HepG2 (cell line): ENCODE results near the gene SLC28A1. TPM values are rescaled to one million over a fixed set of nuclear protein-coding genes. Genes with fewer than 3 reads are reported as not detected.

Experiments used
- ATAC-seq: fragments of 200-7000 bp; cut with Tn5 transposase; 3 replicates; pipeline ENCODE4 v1.9.1; 2020; ENCODE audit warnings: mild to moderate bottlenecking, moderate library complexity
- BruUV-seq: library from RNA; stranded (reverse); fragments of 400-500 nt; replicated peaks from 2 replicates; lab custom pipeline; 2021; lab: Mats Ljungman, UMichigan
- CTCF ChIA-PET: fragments of 300-600 bp; formaldehyde crosslinking; extraction: SDS; loops from one replicate; lab custom pipeline; 2021; ENCODE audit warnings: low total read pairs, inconsistent platforms, low intra/inter-chr PET ratio; lab: Yijun Ruan, JAX
- POLR2A ChIA-PET: fragments of 350-600 bp; sonication (Branson Sonifier 250); formaldehyde crosslinking; loops from one replicate; lab custom pipeline; 2020; ENCODE audit warnings: antibody characterized with exemption, inconsistent platforms; lab: Yijun Ruan, JAX
- DNase-seq: peaks from one replicate; pipeline ENCODE4 v3.0.0-alpha.2; 2015; ENCODE audit warnings: low spot score
- FAIRE-seq: peaks from 3 replicates; lab custom pipeline; 2011; peaks lifted over from hg19 to GRCh38; lab: Jason Lieb, UNC
- H2AFZ ChIP-seq: one replicate; pipeline ENCODE4 v1.6.1; 2011; ENCODE audit warnings: low read length, inconsistent platforms
- H3K27ac ChIP-seq: fragments of 300-600 bp; 3 replicates; pipeline ENCODE4 v1.8.0; 2011; ENCODE audit warnings: mixed run types, mild to moderate bottlenecking, mixed read lengths, low read length, inconsistent platforms; ENCODE audit not compliant: insufficient read depth; ENCODE audit errors: extremely low read length
- H3K27me3 ChIP-seq, 2 experiments: fragments of 200-600 bp in 1 of 2; 2 replicates in 1 of 2; 3 replicates in 1 of 2; pipeline versions ENCODE4 v1.6.0 to v1.8.0; 2011; ENCODE audit warnings: low read length in 2 of 2, mild to moderate bottlenecking in 2 of 2, moderate library complexity in 2 of 2, inconsistent platforms in 1 of 2; ENCODE audit not compliant: insufficient read depth in 2 of 2, control insufficient read depth in 1 of 2
- H3K36me3 ChIP-seq, 2 experiments: fragments of 200-600 bp in 1 of 2; replicated peaks in 1 of 2; 2 replicates in 1 of 2; 3 replicates in 1 of 2; pipeline versions ENCODE4 v1.5.1 to v1.8.0; 2011; ENCODE audit warnings: low read length in 2 of 2, inconsistent platforms in 1 of 2; ENCODE audit not compliant: insufficient read depth in 2 of 2, control insufficient read depth in 1 of 2
- H3K4me1 ChIP-seq: 2 replicates; pipeline ENCODE4 v1.5.1; 2012; ENCODE audit warnings: low read length, inconsistent platforms; ENCODE audit not compliant: insufficient read depth
- H3K4me2 ChIP-seq: 2 replicates; pipeline ENCODE4 v1.6.0; 2011; ENCODE audit warnings: low read depth, low read length, inconsistent platforms
- H3K4me3 ChIP-seq, 3 experiments: fragments of 200-600 bp in 1 of 3; sonication (generic), shearing (Covaris generic) in 1 of 3; replicated peaks in 1 of 3; 2 replicates each; pipeline ENCODE4 v1.5.1; 2011 to 2016; ENCODE audit warnings: low read length in 3 of 3, inconsistent platforms in 2 of 3, low read depth in 2 of 3, mild to moderate bottlenecking in 2 of 3, control low read depth in 1 of 3, mixed read lengths in 1 of 3; ENCODE audit not compliant: insufficient read depth in 1 of 3
- H3K79me2 ChIP-seq: one replicate; pipeline ENCODE4 v1.6.1; 2011; ENCODE audit warnings: low read length, inconsistent platforms; ENCODE audit not compliant: insufficient read depth
- H3K9ac ChIP-seq: 2 replicates; pipeline ENCODE4 v1.6.0; 2011; ENCODE audit warnings: mild to moderate bottlenecking, low read depth, low read length, inconsistent platforms; ENCODE audit not compliant: insufficient read depth
- H3K9me3 ChIP-seq: 2 replicates; pipeline ENCODE4 v1.5.1; 2012; ENCODE audit warnings: mild to moderate bottlenecking, low read length
- H4K20me1 ChIP-seq: 2 replicates; pipeline ENCODE4 v1.6.0; 2011; ENCODE audit warnings: inconsistent platforms, mild to moderate bottlenecking, low read length, moderate library complexity; ENCODE audit not compliant: insufficient read depth
- FOXC1 ChIP-seq: sonication (generic); formaldehyde crosslinking; IDR thresholded peaks from 2 replicates; pipeline ENCODE4 v1.8.0; 2022; ENCODE audit warnings: mild to moderate bottlenecking, missing genetic modification reagents, borderline replicate concordance
- MTF2 ChIP-seq: sonication (generic); formaldehyde crosslinking; IDR thresholded peaks from 2 replicates; pipeline ENCODE4 v1.5.0; 2020; ENCODE audit warnings: missing genetic modification reagents, borderline replicate concordance
- SOX13 ChIP-seq, 3 experiments: fragments of 450-650 bp in 1 of 3; sonication (generic) in 1 of 3; formaldehyde crosslinking in 1 of 3; IDR thresholded peaks in 2 of 3; conservative IDR thresholded peaks in 1 of 3; 2 replicates each; pipeline versions ENCODE4 v1.5.0 to v1.6.1; 2016 to 2020; ENCODE audit warnings: antibody characterized with exemption in 1 of 3, mild to moderate bottlenecking in 1 of 3, missing compliant biosample characterization in 1 of 3, missing genetic modification reagents in 1 of 3, moderate library complexity in 1 of 3
- ZEB1 ChIP-seq: IDR thresholded peaks from 2 replicates; pipeline ENCODE4 v1.6.1; 2012; ENCODE audit warnings: mild to moderate bottlenecking, low read depth, inconsistent platforms; ENCODE audit not compliant: insufficient replicate concordance
- ZMYM3 ChIP-seq: sonication (generic); formaldehyde crosslinking; IDR thresholded peaks from 2 replicates; pipeline ENCODE4 v1.5.1; 2020; ENCODE audit warnings: mild to moderate bottlenecking, missing genetic modification reagents
- ZNF607 ChIP-seq: sonication (generic); formaldehyde crosslinking; IDR thresholded peaks from 2 replicates; pipeline ENCODE4 v1.5.1; 2020; ENCODE audit warnings: missing genetic modification reagents, mild to moderate bottlenecking, borderline replicate concordance
- ZNF768 ChIP-seq: sonication (generic); formaldehyde crosslinking; IDR thresholded peaks from 2 replicates; pipeline ENCODE4 v1.4.0; 2020; ENCODE audit warnings: missing genetic modification reagents
- ZNF800 ChIP-seq: sonication (generic); formaldehyde crosslinking; IDR thresholded peaks from 2 replicates; pipeline ENCODE4 v1.4.0; 2020; ENCODE audit warnings: missing genetic modification reagents
- ZNF816 ChIP-seq: sonication (generic); formaldehyde crosslinking; IDR thresholded peaks from 2 replicates; pipeline ENCODE4 v1.8.0; 2022; ENCODE audit warnings: missing genetic modification reagents, mild to moderate bottlenecking, borderline replicate concordance
- WGBS: methylation state at CpG from one replicate; pipeline ENCODE4 v1.1.6; 2017; ENCODE audit warnings: low lambda C conversion rate; 5-methylcytosine and 5-hydroxymethylcytosine counted together
- in situ Hi-C: cut with HindIII; loops from 2 replicates; pipeline ENCODE4 v1.10.0; 2017; ENCODE audit warnings: low pct_unique_long_range_greater_than_20kb; ENCODE audit not compliant: extremely low pct_ligation_motif_present
- intact Hi-C: fragments of 100-400 bp; cut with micrococcal nuclease; formaldehyde crosslinking; loops from one replicate; pipeline ENCODE4 v1.10.0; 2022; ENCODE audit not compliant: unreplicated experiment
- polyA plus RNA-seq, 8 experiments: library from polyadenylated mRNA; depleted of rRNA in 3 of 8; stranded (reverse) in 7 of 8; unstranded in 1 of 8; fragments of >200 nt; fragmentation: Illumina TruSeq in 4 of 8; extraction: Trizol in 4 of 8; gene quantifications; 2 replicates each; pipeline versions ENCODE4 v1.2.1 to v1.2.3, GENCODE V29; 2011 to 2016; ENCODE audit warnings: low read depth in 4 of 8, missing spikeins in 1 of 8, mixed read lengths in 1 of 8; ENCODE audit not compliant: insufficient read depth in 1 of 8
- total RNA-seq, 5 experiments: library from RNA; depleted of rRNA; stranded (reverse); fragments of >200 nt; fragmentation: Illumina TruSeq; extraction: Trizol; gene quantifications; 2 replicates each; pipeline ENCODE4 v1.2.3, GENCODE V29; 2016; ENCODE audit warnings: low read depth in 1 of 5
- TF ChIP-seq, protein P1 (sequence below): sonication (generic); formaldehyde crosslinking; IDR thresholded peaks from 2 replicates; pipeline ENCODE4 v1.4.0; 2020; ENCODE audit warnings: missing genetic modification reagents, borderline replicate concordance

SLC28A1 gene
- total and polyA plus RNA-seq, 2 of the 13 experiments (the other 11 are each of a cell fraction or from before 2014, with no cell fraction given): 0.31 to 5.8 TPM

GRCh38 chr15:84976746-84977345 lies 92.4 kb downstream of the SLC28A1 start (continued):
- TF ChIP-seq, protein P1, sequence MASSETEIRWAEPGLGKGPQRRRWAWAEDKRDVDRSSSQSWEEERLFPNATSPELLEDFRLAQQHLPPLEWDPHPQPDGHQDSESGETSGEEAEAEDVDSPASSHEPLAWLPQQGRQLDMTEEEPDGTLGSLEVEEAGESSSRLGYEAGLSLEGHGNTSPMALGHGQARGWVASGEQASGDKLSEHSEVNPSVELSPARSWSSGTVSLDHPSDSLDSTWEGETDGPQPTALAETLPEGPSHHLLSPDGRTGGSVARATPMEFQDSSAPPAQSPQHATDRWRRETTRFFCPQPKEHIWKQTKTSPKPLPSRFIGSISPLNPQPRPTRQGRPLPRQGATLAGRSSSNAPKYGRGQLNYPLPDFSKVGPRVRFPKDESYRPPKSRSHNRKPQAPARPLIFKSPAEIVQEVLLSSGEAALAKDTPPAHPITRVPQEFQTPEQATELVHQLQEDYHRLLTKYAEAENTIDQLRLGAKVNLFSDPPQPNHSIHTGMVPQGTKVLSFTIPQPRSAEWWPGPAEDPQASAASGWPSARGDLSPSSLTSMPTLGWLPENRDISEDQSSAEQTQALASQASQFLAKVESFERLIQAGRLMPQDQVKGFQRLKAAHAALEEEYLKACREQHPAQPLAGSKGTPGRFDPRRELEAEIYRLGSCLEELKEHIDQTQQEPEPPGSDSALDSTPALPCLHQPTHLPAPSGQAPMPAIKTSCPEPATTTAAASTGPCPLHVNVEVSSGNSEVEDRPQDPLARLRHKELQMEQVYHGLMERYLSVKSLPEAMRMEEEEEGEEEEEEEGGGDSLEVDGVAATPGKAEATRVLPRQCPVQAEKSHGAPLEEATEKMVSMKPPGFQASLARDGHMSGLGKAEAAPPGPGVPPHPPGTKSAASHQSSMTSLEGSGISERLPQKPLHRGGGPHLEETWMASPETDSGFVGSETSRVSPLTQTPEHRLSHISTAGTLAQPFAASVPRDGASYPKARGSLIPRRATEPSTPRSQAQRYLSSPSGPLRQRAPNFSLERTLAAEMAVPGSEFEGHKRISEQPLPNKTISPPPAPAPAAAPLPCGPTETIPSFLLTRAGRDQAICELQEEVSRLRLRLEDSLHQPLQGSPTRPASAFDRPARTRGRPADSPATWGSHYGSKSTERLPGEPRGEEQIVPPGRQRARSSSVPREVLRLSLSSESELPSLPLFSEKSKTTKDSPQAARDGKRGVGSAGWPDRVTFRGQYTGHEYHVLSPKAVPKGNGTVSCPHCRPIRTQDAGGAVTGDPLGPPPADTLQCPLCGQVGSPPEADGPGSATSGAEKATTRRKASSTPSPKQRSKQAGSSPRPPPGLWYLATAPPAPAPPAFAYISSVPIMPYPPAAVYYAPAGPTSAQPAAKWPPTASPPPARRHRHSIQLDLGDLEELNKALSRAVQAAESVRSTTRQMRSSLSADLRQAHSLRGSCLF (CRISPR knock-in tag): no peak

- 1% methylated on average over 15 of the region's 16 CpGs for WGBS
- Histone ChIP-seq H3K4me3 (peak overlapping the region; percentile 85 to 91 (median 90)), H4K20me1 (peaks cover 9% of the 10 kb centered on the region)
Observed at GRCh38 chr15:84979651-84980050, 95.2 kb downstream of the SLC28A1 start.

More at GRCh38 chr15:84979651-84980050, 95.2 kb downstream of the SLC28A1 start:
- BruUV-seq: no TSS peak
- H2AFZ ChIP-seq: no peak overlapping the region
- in situ Hi-C loops: no loop called here
- peaks cover 27% of the 10 kb centered on the region for H3K79me2 ChIP-seq
- peaks cover 46% of the 10 kb centered on the region for H3K4me1 ChIP-seq
- ChIA-PET CTCF (no interaction called here), POLR2A (interaction anchor here (1.5 to 3.2 kb wide), 2 partner anchors 67 to 68 kb away, joined by 4 to 9 read pairs; no protein-coding TSS in a partner anchor)
- H3K4me2 ChIP-seq: peak overlapping the region; percentile 85
- no peaks in the 10 kb centered on the region for H3K9me3 ChIP-seq
- peaks cover 3 to 11% of the 10 kb centered on the region in 2 experiments; a peak in 2 of 5 replicates for H3K27me3 ChIP-seq
- ATAC-seq (peak; percentile 12), DNase-seq (no peak), FAIRE-seq (peak; percentile 18)
- intact Hi-C loops: no loop called here
- peak overlapping the region; percentile 82; the same call in 1 of the 2 replicates for H3K9ac ChIP-seq
- TF ChIP-seq ZNF768 (CRISPR knock-in tag): peak; percentile 98
- TF ChIP-seq ZNF607 (CRISPR knock-in tag): peak; percentile 30; the same call in 1 of the 2 replicates
- no peak for TF ChIP-seq FOXC1 (CRISPR knock-in tag)
- TF ChIP-seq ZEB1: peak; percentile 0
- TF ChIP-seq ZNF800: 0 out of 2 replicates have a peak, but pooled peaks have one; percentile 12
- peak; percentile 80 for TF ChIP-seq ZMYM3 (CRISPR knock-in tag)
- no peak for TF ChIP-seq MTF2
- no peak for TF ChIP-seq SOX13 (IDR thresholded peaks at IDR 0.05)
- TF ChIP-seq SOX13 (CRISPR knock-in tag; conservative IDR thresholded peaks at IDR 0.05 in 1 of 2, IDR thresholded peaks at IDR 0.05 in 1 of 2): 0 out of 4 replicates have a peak, but pooled peaks of 1 of the 2 experiments have one; percentile 8
- TF ChIP-seq ZNF816 (CRISPR knock-in tag): no peak
- no peak overlapping the region for H3K27ac ChIP-seq
- no peaks in the 10 kb centered on the region for H3K36me3 ChIP-seq
